GM21717 (cell line): ENCODE results near the gene TMIE.
"Not testable (repeated sequence)": the region's sequence is repeated elsewhere in the genome, so short reads cannot be mapped to it uniquely, and the experiment has no call there.

ENCODE experiments used
- ATAC-seq: cut with Tn5 transposase; IDR thresholded peaks from one replicate; pipeline ENCODE4 v1.9.1; 2021; ENCODE audit warnings: mild to moderate bottlenecking, moderate library complexity; ENCODE audit not compliant: unreplicated experiment

TMIE gene

GRCh38 chr3:46719044-46719565, 17.9 kb downstream of the TMIE start:
- ATAC-seq: no peak

GRCh38 chr3:46719735-46720271, 18.6 kb downstream of the TMIE start:
- ATAC-seq: no peak

GRCh38 chr3:46721009-46721408, 19.8 kb downstream of the TMIE start:
- ATAC-seq: no peak

- ATAC-seq: no peak
These were observed 21.3 kb downstream of the TMIE start for GRCh38 chr3:46722443-46722842.

GRCh38 chr3:46724424-46724823, 23.2 kb downstream of the TMIE start:
- no peak for ATAC-seq

GRCh38 chr3:46725621-46726314, 24.6 kb downstream of the TMIE start:
- no peak for ATAC-seq

- ATAC-seq: no peak
These were observed 27.8 kb downstream of the TMIE start for GRCh38 chr3:46729038-46729437.

GRCh38 chr3:46730819-46731218, 29.6 kb downstream of the TMIE start:
- no peak for ATAC-seq

- no peak for ATAC-seq
These were observed 30.6 kb downstream of the TMIE start for GRCh38 chr3:46731795-46732194.

GRCh38 chr3:46733026-46733800, 32.0 kb downstream of the TMIE start:
- ATAC-seq: no peak

- no peak for ATAC-seq
These were observed 33.6 kb downstream of the TMIE start for GRCh38 chr3:46734773-46735172.

- ATAC-seq: no peak
These were observed 35.0 kb downstream of the TMIE start for GRCh38 chr3:46736006-46736872.

- ATAC-seq: no peak
These were observed 36.1 kb downstream of the TMIE start for GRCh38 chr3:46737329-46737731.

GRCh38 chr3:46739565-46739964, 38.4 kb downstream of the TMIE start:
- ATAC-seq: not testable (repeated sequence)

GRCh38 chr3:46742992-46743585, 41.9 kb downstream of the TMIE start:
- ATAC-seq: no peak

- no peak for ATAC-seq
These were observed 45.5 kb downstream of the TMIE start for GRCh38 chr3:46746711-46747110.

GRCh38 chr3:46748170-46748569, 47.0 kb downstream of the TMIE start:
- ATAC-seq: no peak

GRCh38 chr3:46749129-46749528, 47.9 kb downstream of the TMIE start:
- ATAC-seq: no peak

- no peak for ATAC-seq
These were observed 49.4 kb downstream of the TMIE start for GRCh38 chr3:46750555-46751038.

GRCh38 chr3:46753127-46753526, 51.9 kb downstream of the TMIE start:
- ATAC-seq: peak; percentile 63
